GM19468 (cell line): ENCODE measurements around the gene CAB39L.

Source experiments
- ATAC-seq: cut with Tn5 transposase; IDR thresholded peaks from one replicate; pipeline ENCODE4 v1.9.1; 2021; ENCODE audit warnings: mild to moderate bottlenecking, moderate library complexity, moderate number of reproducible peaks; ENCODE audit not compliant: unreplicated experiment; ENCODE audit errors: extremely low read depth

Gene CAB39L

GRCh38 chr13:49443357-49443703, 534 bp downstream of the CAB39L start:
- no peak for ATAC-seq

GRCh38 chr13:49441846-49442245, 2.0 kb downstream of the CAB39L start:
- no peak for ATAC-seq

GRCh38 chr13:49441312-49441711, 2.6 kb downstream of the CAB39L start:
- ATAC-seq = no peak

GRCh38 chr13:49439609-49440008, 4.3 kb downstream of the CAB39L start:
- no peak for ATAC-seq

GRCh38 chr13:49437705-49438104, 6.2 kb downstream of the CAB39L start:
- ATAC-seq = no peak

GRCh38 chr13:49436890-49437289, 7.0 kb downstream of the CAB39L start:
- no peak for ATAC-seq

GRCh38 chr13:49435992-49436391, 7.9 kb downstream of the CAB39L start:
- no peak for ATAC-seq

- ATAC-seq = no peak
These were observed 14.7 kb downstream of the CAB39L start for GRCh38 chr13:49429121-49429520.

GRCh38 chr13:49428041-49428763, 15.7 kb downstream of the CAB39L start:
- no peak for ATAC-seq

- ATAC-seq = no peak
These were observed 19.8 kb downstream of the CAB39L start for GRCh38 chr13:49424011-49424560.

- ATAC-seq = no peak
These were observed 22.5 kb downstream of the CAB39L start for GRCh38 chr13:49421391-49421790.

GRCh38 chr13:49419276-49419675, 24.6 kb downstream of the CAB39L start:
- no peak for ATAC-seq

GRCh38 chr13:49418206-49418605, 25.7 kb downstream of the CAB39L start:
- ATAC-seq = no peak

GRCh38 chr13:49417161-49417560, 26.7 kb downstream of the CAB39L start:
- no peak for ATAC-seq

- ATAC-seq = no peak
These were observed 31.1 kb downstream of the CAB39L start for GRCh38 chr13:49412749-49413148.

- no peak for ATAC-seq
These were observed 32.5 kb downstream of the CAB39L start for GRCh38 chr13:49411353-49411752.

GRCh38 chr13:49410477-49410876, 33.4 kb downstream of the CAB39L start:
- no peak for ATAC-seq

- no peak for ATAC-seq
These were observed 33.9 kb downstream of the CAB39L start for GRCh38 chr13:49410006-49410405.

GRCh38 chr13:49409008-49409407, 34.9 kb downstream of the CAB39L start:
- ATAC-seq = no peak

GRCh38 chr13:49407936-49408335, 35.9 kb downstream of the CAB39L start:
- ATAC-seq = no peak

- no peak for ATAC-seq
These were observed 36.8 kb downstream of the CAB39L start for GRCh38 chr13:49407068-49407467.

GRCh38 chr13:49404703-49405020, 39.2 kb downstream of the CAB39L start:
- ATAC-seq = no peak
